H1 (cell line): ENCODE measurements around the gene TNIK. TPM values are rescaled to one million over a fixed set of nuclear protein-coding genes. Genes with fewer than 3 reads are reported as not detected.

Experiments
- CTCF ChIA-PET: fragments of 300-600 bp; sonication (Branson Sonifier 250); formaldehyde crosslinking; loops from one replicate; lab custom pipeline; 2021; ENCODE audit not compliant: partially characterized antibody; lab: Charles Lee
- POLR2A ChIA-PET: fragments of 300-600 bp; sonication (Branson Sonifier 250); formaldehyde crosslinking; loops from one replicate; lab custom pipeline; 2021; ENCODE audit warnings: inconsistent platforms; ENCODE audit not compliant: partially characterized antibody; lab: Charles Lee
- DNase-seq, 2 experiments: peaks; one replicate each; pipeline versions ENCODE4 v3.0.0 to v3.0.0-alpha.2; 2010 to 2022; ENCODE audit warnings: low spot score in 2 of 2, low read depth in 1 of 2, mixed read lengths in 1 of 2
- FAIRE-seq: peaks from 2 replicates; lab custom pipeline; 2011; peaks lifted over from hg19 to GRCh38; lab: Jason Lieb, UNC
- H2AFZ ChIP-seq: 2 replicates; pipeline ENCODE4 v1.8.1; 2012; ENCODE audit warnings: low read length, inconsistent platforms
- H2AK5ac ChIP-seq: 2 replicates; pipeline ENCODE4 v1.6.1; 2013; ENCODE audit warnings: low read depth, low read length
- H2BK120ac ChIP-seq: replicated peaks from 2 replicates; pipeline ENCODE3; 2013; ENCODE audit warnings: low read depth, low read length, inconsistent platforms
- H2BK12ac ChIP-seq: 2 replicates; pipeline ENCODE4 v1.6.1; 2013; ENCODE audit warnings: low read depth, low read length
- H2BK15ac ChIP-seq: 2 replicates; pipeline ENCODE4 v1.6.1; 2013; ENCODE audit warnings: low read length
- H2BK20ac ChIP-seq: 2 replicates; pipeline ENCODE4 v1.6.1; 2013; ENCODE audit warnings: low read length
- H2BK5ac ChIP-seq: 2 replicates; pipeline ENCODE4 v1.6.1; 2013; ENCODE audit warnings: low read depth, low read length
- H3K14ac ChIP-seq: 2 replicates; pipeline ENCODE4 v1.6.1; 2013; ENCODE audit warnings: inconsistent platforms; ENCODE audit not compliant: insufficient read length
- H3K18ac ChIP-seq: 2 replicates; pipeline ENCODE4 v1.6.1; 2013; ENCODE audit warnings: low read length; ENCODE audit errors: extremely low read depth
- H3K23ac ChIP-seq: 2 replicates; pipeline ENCODE4 v1.6.1; 2013; ENCODE audit warnings: inconsistent platforms; ENCODE audit not compliant: insufficient read length
- H3K23me2 ChIP-seq: 2 replicates; pipeline ENCODE4 v1.6.1; 2013; ENCODE audit warnings: low read depth, low read length
- H3K27ac ChIP-seq: 2 replicates; pipeline ENCODE4 v1.6.1; 2011; ENCODE audit warnings: low read depth, low read length, inconsistent platforms
- H3K27me3 ChIP-seq, 4 experiments: replicated peaks in 1 of 4; 1 replicate in 1 of 4; 2 replicates in 3 of 4; pipeline versions ENCODE4 v1.6.1 to v1.8.1; 2011 to 2013; ENCODE audit warnings: low read length in 3 of 4, mild to moderate bottlenecking in 3 of 4, inconsistent platforms in 2 of 4, mixed read lengths in 2 of 4, moderate library complexity in 1 of 4; ENCODE audit not compliant: control insufficient read depth in 3 of 4, insufficient read depth in 3 of 4; ENCODE audit errors: extremely low read depth in 1 of 4
- H3K36me3 ChIP-seq, 4 experiments: 2 replicates each; pipeline versions ENCODE4 v1.6.1 to v1.8.1; 2011 to 2013; ENCODE audit warnings: mild to moderate bottlenecking in 4 of 4, low read length in 3 of 4, moderate library complexity in 2 of 4, control low read depth in 1 of 4, inconsistent platforms in 1 of 4; ENCODE audit not compliant: insufficient read depth in 4 of 4, control insufficient read depth in 2 of 4
- H3K4ac ChIP-seq: replicated peaks from 2 replicates; pipeline ENCODE3; 2013; ENCODE audit warnings: low read length, low read depth, mixed read lengths, inconsistent platforms; ENCODE audit not compliant: insufficient read length
- H3K4me1 ChIP-seq, 4 experiments: replicated peaks in 1 of 4; 1 replicate in 1 of 4; 2 replicates in 3 of 4; pipeline versions ENCODE4 v1.6.1 to v1.8.1; 2011 to 2013; ENCODE audit warnings: low read length in 3 of 4, inconsistent platforms in 2 of 4, mixed read lengths in 1 of 4; ENCODE audit not compliant: insufficient read depth in 4 of 4, control insufficient read depth in 3 of 4
- H3K4me2 ChIP-seq, 2 experiments: 2 replicates each; pipeline versions ENCODE4 v1.6.1 to v1.8.1; 2011 to 2013; ENCODE audit warnings: low read depth in 2 of 2, low read length in 2 of 2, control low read depth in 1 of 2, inconsistent platforms in 1 of 2, mild to moderate bottlenecking in 1 of 2; ENCODE audit not compliant: insufficient read depth in 1 of 2
- H3K4me3 ChIP-seq, 4 experiments: fragments of 200-600, 300-600 bp in 1 of 4; sonication (generic), shearing (Covaris generic), sonication (Bioruptor Twin) in 1 of 4; 2 replicates each; pipeline versions ENCODE4 v1.5.1 to v1.8.1; 2011 to 2016; ENCODE audit warnings: low read length in 4 of 4, low read depth in 3 of 4, control low read depth in 2 of 4, inconsistent platforms in 2 of 4, mild to moderate bottlenecking in 2 of 4, mixed read lengths in 1 of 4, moderate library complexity in 1 of 4; ENCODE audit not compliant: insufficient read depth in 2 of 4; ENCODE audit errors: extremely low read depth in 1 of 4
- H3K56ac ChIP-seq: replicated peaks from 2 replicates; pipeline ENCODE3; 2013; ENCODE audit warnings: low read depth, mild to moderate bottlenecking, mixed read lengths, low read length, inconsistent platforms; ENCODE audit not compliant: insufficient read length
- H3K79me1 ChIP-seq: 2 replicates; pipeline ENCODE4 v1.6.1; 2013; ENCODE audit warnings: low read depth, low read length, control low read depth
- H3K79me2 ChIP-seq, 2 experiments: 2 replicates each; pipeline versions ENCODE4 v1.6.1 to v1.8.1; 2012 to 2013; ENCODE audit warnings: low read length in 2 of 2, mild to moderate bottlenecking in 2 of 2, inconsistent platforms in 1 of 2; ENCODE audit not compliant: insufficient read depth in 2 of 2, control insufficient read depth in 1 of 2
- H3K9ac ChIP-seq, 4 experiments: replicated peaks in 1 of 4; 1 replicate in 1 of 4; 2 replicates in 3 of 4; pipeline versions ENCODE4 v1.6.1 to v1.8.1; 2011 to 2013; ENCODE audit warnings: low read depth in 3 of 4, low read length in 3 of 4, control low read depth in 2 of 4, mild to moderate bottlenecking in 2 of 4, moderate library complexity in 2 of 4, inconsistent platforms in 1 of 4; ENCODE audit errors: extremely low read depth in 1 of 4
- H3K9me3 ChIP-seq, 2 experiments: 2 replicates each; pipeline versions ENCODE4 v1.6.1 to v1.8.1; 2012 to 2013; ENCODE audit warnings: mild to moderate bottlenecking in 2 of 2, moderate library complexity in 2 of 2, control low read depth in 1 of 2, inconsistent platforms in 1 of 2, low read depth in 1 of 2, low read length in 1 of 2, mixed read lengths in 1 of 2; ENCODE audit not compliant: insufficient read depth in 2 of 2
- H4K20me1 ChIP-seq, 2 experiments: replicated peaks in 1 of 2; 2 replicates each; pipeline versions ENCODE3 to v1.8.1; 2011 to 2013; ENCODE audit warnings: inconsistent platforms in 2 of 2, low read length in 2 of 2, mild to moderate bottlenecking in 1 of 2; ENCODE audit not compliant: insufficient read depth in 2 of 2, control insufficient read depth in 1 of 2
- H4K5ac ChIP-seq: 2 replicates; pipeline ENCODE4 v1.6.1; 2013; ENCODE audit warnings: low read length, low read depth, mixed read lengths, inconsistent platforms; ENCODE audit not compliant: insufficient read length
- H4K8ac ChIP-seq: 2 replicates; pipeline ENCODE4 v1.8.0; 2013; ENCODE audit warnings: mild to moderate bottlenecking, moderate library complexity, low read length, inconsistent platforms; ENCODE audit not compliant: insufficient read depth; ENCODE audit errors: extremely low read depth
- H4K91ac ChIP-seq: replicated peaks from 2 replicates; pipeline ENCODE3; 2013; ENCODE audit warnings: low read length, mixed read lengths, inconsistent platforms; ENCODE audit not compliant: insufficient read length
- BCL11A ChIP-seq, 2 experiments: IDR thresholded peaks; one replicate each; pipeline ENCODE4 v1.6.1; 2011; ENCODE audit warnings: low read depth in 2 of 2, low read length in 2 of 2, mild to moderate bottlenecking in 2 of 2
- SIX5 ChIP-seq: IDR thresholded peaks from 2 replicates; pipeline ENCODE4 v1.6.1; 2011; ENCODE audit warnings: mild to moderate bottlenecking, low read depth, low read length
- WGBS, 2 experiments: shearing (Covaris generic) in 1 of 2; methylation state at CpG; one replicate each; pipeline versions ENCODE4 v1.1.6 to v1.1.7; 2013 to 2015; ENCODE audit warnings: low lambda C conversion rate in 2 of 2, mixed read lengths in 2 of 2, inconsistent platforms in 1 of 2, low coverage in 1 of 2, missing lambda C conversion rate in 1 of 2; ENCODE audit not compliant: insufficient replicate concordance in 2 of 2, insufficient coverage in 1 of 2, insufficient read length in 1 of 2; ENCODE audit errors: extremely low coverage in 1 of 2, missing lambda C conversion rate in 1 of 2; 5-methylcytosine and 5-hydroxymethylcytosine counted together
- polyA plus RNA-seq, 7 experiments: library from polyadenylated mRNA; depleted of rRNA in 3 of 7; stranded (reverse) in 5 of 7; unstranded in 2 of 7; fragments of >200 nt in 5 of 7; fragments of 200-250 nt in 2 of 7; gene quantifications; 1 replicate in 5 of 7; 2 replicates in 1 of 7; 4 replicates in 1 of 7; pipeline versions ENCODE4 v1.2.1 to v1.2.3, GENCODE V29; 2011 to 2013; ENCODE audit warnings: missing spikeins in 2 of 7, mixed read lengths in 2 of 7
- total RNA-seq: library from RNA; stranded (reverse); fragmentation: NEBNext Ultra II Directional; extraction: Animal tissue kit (Norgen Biotek cat#: 25700); gene quantifications from 2 replicates; pipeline ENCODE4 v1.2.1, GENCODE V29; 2021

The TNIK gene
- total and polyA plus RNA-seq, 2 of the 8 experiments (the other 6 are each of a cell fraction or from before 2014, with no cell fraction given): 7.4 to 42.0 TPM

DNA sequence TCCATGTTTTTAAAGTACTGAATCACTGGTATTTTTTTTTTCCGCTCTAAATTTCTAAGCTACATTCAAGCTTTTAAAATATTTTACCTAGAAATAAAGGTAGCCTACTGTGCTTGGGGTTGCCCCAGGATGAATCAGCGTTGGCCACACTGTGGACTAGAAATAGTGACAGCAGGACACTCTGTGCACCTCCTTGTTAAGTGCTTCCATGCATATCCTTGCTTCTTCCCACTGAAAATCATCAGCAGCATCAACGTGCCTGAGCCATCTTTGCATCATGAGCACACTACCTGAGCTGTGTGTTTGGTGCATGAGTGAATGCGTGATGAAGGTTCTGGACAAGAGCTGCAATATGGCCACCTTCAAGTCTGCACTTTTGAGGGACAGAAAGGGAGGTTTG lies 291.7 kb downstream of the TNIK start:
- H4K8ac ChIP-seq: no peak overlapping the region
- H3K4me1 ChIP-seq: peaks cover 0 to 12% (median 5%) of the 10 kb centered on the region in 4 experiments; a peak in 4 of 7 replicates
- no peak overlapping the region for H2BK5ac ChIP-seq
- no peaks in the 10 kb centered on the region for H3K79me2 ChIP-seq
- no peak overlapping the region for H4K91ac ChIP-seq
- FAIRE-seq: no peak
- H2AFZ ChIP-seq: no peak overlapping the region
- no peaks in the 10 kb centered on the region for H3K27me3 ChIP-seq
- no peaks in the 10 kb centered on the region; the same call in 1 of the 2 replicates for H3K79me1 ChIP-seq
- no peak overlapping the region for H3K56ac ChIP-seq
- no peak overlapping the region for H2AK5ac ChIP-seq
- ChIA-PET POLR2A (no interaction called here), CTCF (interaction anchor here (0.6 to 2.8 kb wide), 24 partner anchors 14 to 728 kb away, joined by 3 to 12 read pairs (median 3); no protein-coding TSS in a partner anchor)
- no peak overlapping the region for H3K18ac ChIP-seq
- no peak overlapping the region for H3K14ac ChIP-seq
- DNase-seq: no peak
- no peak for TF ChIP-seq BCL11A (IDR thresholded peaks at IDR 0.05; ENCODE audit: low read depth in 2 of 2, low read length in 2 of 2)
- no peak for TF ChIP-seq SIX5
- H3K23ac ChIP-seq: no peak overlapping the region
- no peaks in the 10 kb centered on the region for H3K23me2 ChIP-seq
- H3K9ac ChIP-seq: no peak overlapping the region; a peak in 1 of 7 replicates
- no peak overlapping the region for H3K4ac ChIP-seq
- H3K4me2 ChIP-seq: no peak overlapping the region
- no peak overlapping the region for H3K27ac ChIP-seq
- no peak overlapping the region for H2BK15ac ChIP-seq
- no peaks in the 10 kb centered on the region for H4K20me1 ChIP-seq
- H2BK120ac ChIP-seq: no peak overlapping the region
- H3K36me3 ChIP-seq: peaks cover 0 to 7% (median 0%) of the 10 kb centered on the region in 4 experiments; a peak in 2 of 8 replicates
- no peak overlapping the region for H3K4me3 ChIP-seq
- H2BK12ac ChIP-seq: no peak overlapping the region; the same call in 1 of the 2 replicates
- no peaks in the 10 kb centered on the region for H3K9me3 ChIP-seq
- no peak overlapping the region for H4K5ac ChIP-seq
- WGBS, 2 experiments: 95% methylated on average over 4 of the region's 4 CpGs; no CpG with 5 or more reads in 1 of the 2 experiments
- H2BK20ac ChIP-seq: no peak overlapping the region
